Ishikawa (cell line): Measurements from ENCODE around the gene PAX2.

Experiments used
- CEBPB ChIP-seq: IDR thresholded peaks from 2 replicates; pipeline ENCODE4 v1.6.1; 2012
- CREB1 ChIP-seq: IDR thresholded peaks from 2 replicates; pipeline ENCODE4 v1.6.1; 2012; ENCODE audit warnings: low read depth
- EGR1 ChIP-seq: IDR thresholded peaks from 2 replicates; pipeline ENCODE4 v1.6.1; 2012
- EP300 ChIP-seq: IDR thresholded peaks from 2 replicates; pipeline ENCODE4 v1.6.1; 2012; ENCODE audit warnings: borderline replicate concordance
- FOXM1 ChIP-seq: IDR thresholded peaks from 2 replicates; pipeline ENCODE4 v1.6.1; 2012; ENCODE audit warnings: low read depth, borderline replicate concordance
- MAX ChIP-seq: IDR thresholded peaks from 2 replicates; pipeline ENCODE4 v1.6.1; 2012
- NFIC ChIP-seq: IDR thresholded peaks from 2 replicates; pipeline ENCODE4 v1.6.1; 2012
- RAD21 ChIP-seq: IDR thresholded peaks from 2 replicates; pipeline ENCODE4 v1.6.1; 2012; ENCODE audit warnings: low read depth
- REST ChIP-seq: IDR thresholded peaks from 2 replicates; pipeline ENCODE4 v1.6.1; 2012; ENCODE audit warnings: low read depth, mild to moderate bottlenecking
- TAF1 ChIP-seq: IDR thresholded peaks from 2 replicates; pipeline ENCODE4 v1.6.1; 2012; ENCODE audit warnings: low read depth, mild to moderate bottlenecking
- TCF12 ChIP-seq: IDR thresholded peaks from 2 replicates; pipeline ENCODE4 v1.6.1; 2012; ENCODE audit warnings: low read depth
- TEAD4 ChIP-seq: IDR thresholded peaks from 2 replicates; pipeline ENCODE4 v1.6.1; 2012
- USF1 ChIP-seq: IDR thresholded peaks from 2 replicates; pipeline ENCODE4 v1.6.1; 2012
- YY1 ChIP-seq: IDR thresholded peaks from 2 replicates; pipeline ENCODE4 v1.6.1; 2012; ENCODE audit warnings: low read depth
- ZBTB7A ChIP-seq: IDR thresholded peaks from 2 replicates; pipeline ENCODE4 v1.6.1; 2012; ENCODE audit warnings: low read depth

PAX2 gene

GRCh38 chr10:100763043-100763747, 17.8 kb downstream of the PAX2 start:
- TF ChIP-seq NFIC = no peak
- no peak for TF ChIP-seq YY1
- no peak for TF ChIP-seq TCF12
- no peak for TF ChIP-seq EP300
- no peak for TF ChIP-seq RAD21
- TF ChIP-seq FOXM1 = no peak
- no peak for TF ChIP-seq TAF1
- TF ChIP-seq REST = no peak
- TF ChIP-seq TEAD4 = no peak
- no peak for TF ChIP-seq CREB1
- TF ChIP-seq ZBTB7A = no peak

- no peak for TF ChIP-seq ZBTB7A
- TF ChIP-seq CEBPB = no peak
- TF ChIP-seq TCF12 = no peak
- TF ChIP-seq NFIC = no peak
Measured at GRCh38 chr10:100766693-100767421, 21.5 kb downstream of the PAX2 start.

- TF ChIP-seq MAX = no peak
- no peak for TF ChIP-seq USF1
- no peak for TF ChIP-seq CEBPB
- TF ChIP-seq TEAD4 = no peak
- no peak for TF ChIP-seq NFIC
Measured at GRCh38 chr10:100767422-100767775, 22.0 kb downstream of the PAX2 start.

GRCh38 chr10:100769481-100769880, 24.1 kb downstream of the PAX2 start:
- no peak for TF ChIP-seq ZBTB7A
- TF ChIP-seq TEAD4 = no peak
- no peak for TF ChIP-seq YY1
- no peak for TF ChIP-seq TCF12
- TF ChIP-seq CEBPB = no peak
- no peak for TF ChIP-seq REST
- no peak for TF ChIP-seq NFIC
- TF ChIP-seq USF1 = no peak
- no peak for TF ChIP-seq CREB1
- no peak for TF ChIP-seq EP300
- TF ChIP-seq FOXM1 = no peak
- no peak for TF ChIP-seq MAX
- no peak for TF ChIP-seq TAF1
- TF ChIP-seq RAD21 = no peak
- no peak for TF ChIP-seq EGR1

- TF ChIP-seq TCF12 = no peak
- TF ChIP-seq EP300 = no peak
- no peak for TF ChIP-seq REST
Measured at GRCh38 chr10:100773646-100774045, 28.3 kb downstream of the PAX2 start.
